ENCODE results near the gene CTNND2.

CTNND2 gene

GRCh38 chr5:10985091-10985720, 919.0 kb downstream of the CTNND2 start:
- DNase-seq (ENCODE audit: low spot score): no peak

- no peak for DNase-seq (ENCODE audit: low spot score)
Measured at GRCh38 chr5:10984021-10984715, 920.1 kb downstream of the CTNND2 start.

- no peak for DNase-seq (ENCODE audit: low spot score)
Measured at GRCh38 chr5:10982626-10983025, 921.6 kb downstream of the CTNND2 start.

GRCh38 chr5:10981932-10982331, 922.3 kb downstream of the CTNND2 start:
- DNase-seq (ENCODE audit: low spot score): no peak

GRCh38 chr5:10977011-10977410, 927.2 kb downstream of the CTNND2 start:
- no peak for DNase-seq (ENCODE audit: low spot score)

GRCh38 chr5:10975945-10976344, 928.3 kb downstream of the CTNND2 start:
- DNase-seq (ENCODE audit: low spot score): no peak

GRCh38 chr5:10974850-10975249, 929.4 kb downstream of the CTNND2 start:
- DNase-seq (ENCODE audit: low spot score): no peak

GRCh38 chr5:10973316-10973715, 930.9 kb downstream of the CTNND2 start:
- DNase-seq (ENCODE audit: low spot score): no peak

GRCh38 chr5:10969684-10970180, 934.5 kb downstream of the CTNND2 start:
- DNase-seq (ENCODE audit: low spot score): no peak

- no peak for DNase-seq (ENCODE audit: low spot score)
Measured at GRCh38 chr5:10964806-10965205, 939.4 kb downstream of the CTNND2 start.

GRCh38 chr5:10958728-10959127, 945.5 kb downstream of the CTNND2 start:
- no peak for DNase-seq (ENCODE audit: low spot score)

GRCh38 chr5:10949856-10950630, 954.2 kb downstream of the CTNND2 start:
- DNase-seq (ENCODE audit: low spot score): no peak

- no peak for DNase-seq (ENCODE audit: low spot score)
Measured at GRCh38 chr5:10946050-10946449, 958.2 kb downstream of the CTNND2 start.

- no peak for DNase-seq (ENCODE audit: low spot score)
Measured at GRCh38 chr5:10941900-10942299, 962.3 kb downstream of the CTNND2 start.

GRCh38 chr5:10936081-10936855, 968.0 kb downstream of the CTNND2 start:
- DNase-seq (ENCODE audit: low spot score): no peak

GRCh38 chr5:10935536-10935935, 968.7 kb downstream of the CTNND2 start:
- DNase-seq (ENCODE audit: low spot score): no peak

GRCh38 chr5:10934783-10935355, 969.4 kb downstream of the CTNND2 start:
- DNase-seq (ENCODE audit: low spot score): no peak

- no peak for DNase-seq (ENCODE audit: low spot score)
Measured at GRCh38 chr5:10933121-10933520, 971.1 kb downstream of the CTNND2 start.

GRCh38 chr5:10932426-10932825, 971.8 kb downstream of the CTNND2 start:
- DNase-seq (ENCODE audit: low spot score): no peak

GRCh38 chr5:10927608-10928007, 976.6 kb downstream of the CTNND2 start:
- no peak for DNase-seq (ENCODE audit: low spot score)

GRCh38 chr5:10923310-10923709, 980.9 kb downstream of the CTNND2 start:
- no peak for DNase-seq (ENCODE audit: low spot score)
